A172 (cell line): ENCODE measurements around the gene EMC8. TPM values are rescaled to one million over a fixed set of nuclear protein-coding genes. Genes with fewer than 3 reads are reported as not detected.

Experiments used
- DNase-seq: peaks from one replicate; pipeline ENCODE4 v3.0.0-alpha.2; 2015; ENCODE audit warnings: low spot score
- total RNA-seq: library from RNA; depleted of rRNA; stranded (reverse); fragments of >200 nt; shearing (Covaris generic); gene quantifications from 2 replicates; pipeline ENCODE4 v1.2.3, GENCODE V29; 2014; rRNA removed

The EMC8 gene
- total RNA-seq, 1 experiment from 2014 or later = 65.9 TPM

DNA sequence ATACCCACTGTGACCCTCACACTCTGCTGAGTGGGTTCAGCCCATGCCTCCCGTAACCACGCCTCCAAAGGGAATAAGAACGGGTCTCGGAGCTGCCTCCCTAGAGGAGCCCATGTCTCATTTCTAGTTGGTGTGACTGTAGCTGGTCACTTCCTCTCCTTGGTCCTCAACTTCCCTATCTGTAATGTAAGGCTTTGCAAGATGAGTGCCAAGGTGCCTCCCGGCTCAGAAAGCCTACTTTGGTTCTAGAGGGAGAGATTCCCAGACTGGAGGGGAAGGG lies 69.2 kb downstream of the EMC8 start:
- DNase-seq = no peak

- no peak for DNase-seq
These were observed 69.7 kb downstream of the EMC8 start for GRCh38 chr16:85729452-85730185.

GRCh38 chr16:85728879-85729278 lies 70.5 kb downstream of the EMC8 start:
- DNase-seq = no peak

Other genes with a start within 250 kb of the EMC8 start
- gene GSE1, start 186.2 kb downstream of the EMC8 start, total RNA-seq = 9.7 and 13.4 TPM in 2 replicates
- 67.4 and 68.3 TPM in 2 replicates for gene GINS2, start 110.6 kb downstream of the EMC8 start, total RNA-seq
- gene C16orf74, start 48.4 kb downstream of the EMC8 start, total RNA-seq = 10.9 and 11.1 TPM in 2 replicates
- gene COX4I1, start 151 bp upstream of the EMC8 start, total RNA-seq = 784 and 875 TPM in 2 replicates
- 0.05 and 0.12 TPM in 2 replicates for gene IRF8, start 99.6 kb upstream of the EMC8 start, total RNA-seq